Heart left ventricle (tissue), 13 donors: ENCODE data around the gene ADAM23.

Source experiments
- CTCF ChIP-seq, 12 donors: fragments of 200-600 bp; sonication (generic) in 4 of 12; IDR thresholded peaks; one replicate each; pipeline versions ENCODE4 v1.5.0 to v1.8.0; 2018 to 2022; ENCODE audit warnings: antibody characterized with exemption in 12 of 12, mild to moderate bottlenecking in 5 of 12
- POLR2A ChIP-seq, 2 donors: fragments of 450-650 bp; IDR thresholded peaks; one replicate each; pipeline ENCODE4 v1.6.1; 2017; ENCODE audit warnings: antibody characterized with exemption in 2 of 2, mild to moderate bottlenecking in 2 of 2, moderate library complexity in 2 of 2
- donor health status: ischemic (EF 13 %, LVEDD 7.1; RV severe dilation, severe dysfunction).
- donor health status: DM: no; HTN: yes; CAD: no.
- donor health status: DM: no; HTN: no; CAD: no.
- donor health status: ischemic (EF 25% LVEDD 6.9; RV normal size, moderate dysfunction).
- donor health status: ischemic (EF 25% LVEDD 5.7; RV mildly dilated, moderate dysfunction).
- donor health status: ischemic (EF 35%, LVEDD 5.7; RV mildly dilated, moderate dysfunction).
- donor health status: nonischemic (EF 11% LVEDD 7.7; RV severe dilation, severe dysfunction).
- donor health status: DM: yes; HTN: yes; CAD: no.
- donor health status: PGD.
- donor health status: ischemic (EF 29% LVEDD 5.4; RV normal size, mild dysfunction).
- donor health status: nonischemic (EF 23%, LVEDD 6.1; RV moderate dilation, normal function).

- TF ChIP-seq CTCF (IDR thresholded peaks at IDR 0.05) (no peak), POLR2A (IDR thresholded peaks at IDR 0.05) (no peak)
Measured at GRCh38 chr2:206477296-206477695, 34.0 kb downstream of the ADAM23 start.
